OCI-LY7 (cell line): ENCODE data around the gene MN1.

Experiments
- EZH2phosphoT487 ChIP-seq: fragments of 200-600 bp; sonication (generic); IDR thresholded peaks from 2 replicates; pipeline ENCODE4 v1.6.1; 2018; ENCODE audit warnings: low read depth, borderline replicate concordance, mild to moderate bottlenecking, mixed run types, antibody characterized with exemption, low read length, moderate library complexity, mixed read lengths
- TF ChIP-seq, protein P1 (sequence below): fragments of 200-600 bp; sonication (generic); conservative IDR thresholded peaks from 2 replicates; pipeline ENCODE4 v1.5.1; 2014; ENCODE audit warnings: mild to moderate bottlenecking, antibody characterized with exemption, low read length, moderate library complexity, mixed read lengths

DNA sequence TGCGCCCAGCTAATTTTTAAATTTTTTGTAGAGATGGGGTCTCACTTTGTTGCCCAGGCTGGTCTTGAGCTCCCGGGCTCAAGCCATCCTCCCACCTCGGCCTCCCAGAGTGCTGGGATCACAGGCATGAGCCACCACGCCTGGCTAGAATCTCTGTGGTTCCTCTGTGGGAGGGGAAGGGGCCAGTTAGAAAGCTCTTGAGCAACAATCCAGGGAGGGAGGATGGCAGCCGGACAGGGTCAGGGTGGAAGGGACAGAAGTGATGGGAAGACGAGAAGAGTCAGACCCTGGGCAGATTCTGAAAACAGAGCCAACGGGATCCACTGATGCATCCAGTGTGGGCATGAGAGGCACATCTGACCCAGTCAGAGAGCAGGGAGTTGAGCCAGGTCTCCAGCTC lies 38.9 kb upstream of the MN1 start:
- TF ChIP-seq, protein P1, sequence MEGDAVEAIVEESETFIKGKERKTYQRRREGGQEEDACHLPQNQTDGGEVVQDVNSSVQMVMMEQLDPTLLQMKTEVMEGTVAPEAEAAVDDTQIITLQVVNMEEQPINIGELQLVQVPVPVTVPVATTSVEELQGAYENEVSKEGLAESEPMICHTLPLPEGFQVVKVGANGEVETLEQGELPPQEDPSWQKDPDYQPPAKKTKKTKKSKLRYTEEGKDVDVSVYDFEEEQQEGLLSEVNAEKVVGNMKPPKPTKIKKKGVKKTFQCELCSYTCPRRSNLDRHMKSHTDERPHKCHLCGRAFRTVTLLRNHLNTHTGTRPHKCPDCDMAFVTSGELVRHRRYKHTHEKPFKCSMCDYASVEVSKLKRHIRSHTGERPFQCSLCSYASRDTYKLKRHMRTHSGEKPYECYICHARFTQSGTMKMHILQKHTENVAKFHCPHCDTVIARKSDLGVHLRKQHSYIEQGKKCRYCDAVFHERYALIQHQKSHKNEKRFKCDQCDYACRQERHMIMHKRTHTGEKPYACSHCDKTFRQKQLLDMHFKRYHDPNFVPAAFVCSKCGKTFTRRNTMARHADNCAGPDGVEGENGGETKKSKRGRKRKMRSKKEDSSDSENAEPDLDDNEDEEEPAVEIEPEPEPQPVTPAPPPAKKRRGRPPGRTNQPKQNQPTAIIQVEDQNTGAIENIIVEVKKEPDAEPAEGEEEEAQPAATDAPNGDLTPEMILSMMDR, result no peak
- TF ChIP-seq EZH2phosphoT487, result no peak
